Kidney (tissue), 14 donors: ENCODE measurements around the gene CFAP221. TPM values are rescaled to one million over a fixed set of nuclear protein-coding genes. Genes with fewer than 3 reads are reported as not detected.

Experiments used
- DNase-seq, 5 donors: peaks; one replicate each; pipeline ENCODE4 v3.0.0-alpha.2; 2013 to 2020
- FAIRE-seq: peaks from 2 replicates; lab custom pipeline; 2012; peaks lifted over from hg19 to GRCh38; lab: Jason Lieb, UNC
- H3K27ac ChIP-seq, 2 donors: one replicate each; pipeline ENCODE4 v1.7.0; 2013; ENCODE audit warnings: low read depth in 2 of 2, low read length in 2 of 2, inconsistent platforms in 1 of 2
- H3K27me3 ChIP-seq: one replicate; pipeline ENCODE4 v1.7.1; 2013; ENCODE audit warnings: low read length, inconsistent platforms; ENCODE audit not compliant: control insufficient read depth, insufficient read depth
- H3K36me3 ChIP-seq, 3 donors: one replicate each; pipeline versions ENCODE4 v1.7.0 to v1.7.1; 2013; ENCODE audit warnings: low read length in 3 of 3, control low read depth in 1 of 3, inconsistent platforms in 1 of 3; ENCODE audit not compliant: insufficient read depth in 3 of 3, control insufficient read depth in 2 of 3
- H3K4me1 ChIP-seq, 3 donors: one replicate each; pipeline versions ENCODE4 v1.7.0 to v1.7.1; 2013; ENCODE audit warnings: low read length in 3 of 3, inconsistent platforms in 1 of 3, low read depth in 1 of 3; ENCODE audit not compliant: control insufficient read depth in 2 of 3, insufficient read depth in 2 of 3
- H3K4me3 ChIP-seq, 3 donors: one replicate each; pipeline versions ENCODE4 v1.7.0 to v1.8.1; 2013; ENCODE audit warnings: low read length in 3 of 3, control low read depth in 1 of 3, inconsistent platforms in 1 of 3
- H3K9ac ChIP-seq, 3 donors: one replicate each; pipeline versions ENCODE4 v1.7.0 to v1.7.1; 2013; ENCODE audit warnings: low read length in 3 of 3, control low read depth in 1 of 3, inconsistent platforms in 1 of 3
- H3K9me3 ChIP-seq, 3 donors: one replicate each; pipeline versions ENCODE4 v1.7.0 to v1.7.1; 2013; ENCODE audit warnings: low read length in 3 of 3, control low read depth in 1 of 3, inconsistent platforms in 1 of 3; ENCODE audit not compliant: control insufficient read depth in 2 of 3, insufficient read depth in 1 of 3
- intact Hi-C: fragments of 100-400 bp; cut with DNase I; formaldehyde crosslinking; loops from one replicate; pipeline ENCODE4 v1.11.1; 2022
- polyA plus RNA-seq: library from polyadenylated mRNA; stranded (reverse); fragments of 350-450 nt; fragmentation: Illumina TruSeq; extraction: RNeasy Lipid Tissue Mini Kit (QIAGEN cat#74804); gene quantifications from one replicate; pipeline ENCODE4 v1.2.3, GENCODE V29; 2014; ENCODE audit warnings: low read depth, low replicate concordance; ENCODE audit not compliant: insufficient read depth
- total RNA-seq: library from RNA; stranded (reverse); fragmentation: NEBNext Ultra II Directional; extraction: Animal tissue kit (Norgen Biotek cat#: 25700); gene quantifications from one replicate; pipeline ENCODE4 v1.2.1, GENCODE V29; 2021
- TF ChIP-seq, protein P1 (sequence below): IDR thresholded peaks from 3 replicates; pipeline ENCODE4 v1.5.1; 2012; ENCODE audit warnings: mild to moderate bottlenecking, moderate library complexity, borderline replicate concordance; ENCODE audit not compliant: insufficient read depth; ENCODE audit errors: extremely low read depth
- donor health status: control.
- donor health status: control.
- donor health status: control.
- donor health status: control.
- donor health status: control.
- donor health status: DM: yes; HTN: yes; CAD: no.
- donor health status: Normal renal cell carcinoma (clear cell type).

Gene CFAP221
- total and polyA plus RNA-seq, 2 donors from 2014 or later: 15.9 to 58.7 TPM

DNA sequence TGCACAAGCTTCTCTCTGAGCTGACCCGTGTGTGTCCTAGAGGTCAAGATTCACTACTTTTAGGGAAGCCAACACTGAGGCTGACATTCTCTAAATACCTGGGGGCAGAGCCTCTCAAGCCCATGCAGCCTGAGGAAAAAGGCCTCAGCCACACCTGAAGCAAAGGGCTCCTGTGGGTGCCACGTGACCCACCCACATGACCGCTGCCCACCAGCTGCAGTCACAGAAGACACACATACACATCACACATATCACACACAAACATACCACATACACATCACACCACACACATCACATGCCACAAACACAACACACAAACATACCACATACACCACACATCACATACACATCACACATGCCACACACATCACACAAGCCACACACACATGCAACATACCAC lies 149.3 kb downstream of the CFAP221 start:
- DNase-seq (no peak), FAIRE-seq (no peak)
- Histone ChIP-seq H3K36me3 (peaks cover 4 to 7% (median 7%) of the 10 kb centered on the region in 3 donors), H3K4me1 (peaks cover 3 to 11% (median 8%) of the 10 kb centered on the region in 3 donors), H3K9ac (no peak overlapping the region), H3K27me3 (no peaks in the 10 kb centered on the region), H3K9me3 (peaks cover 0 to 3% (median 0%) of the 10 kb centered on the region in 3 donors), H3K4me3 (peak overlapping the region in 1 of 3 donors; percentile 35), H3K27ac (no peak overlapping the region)
- intact Hi-C loops: no loop called here
- TF ChIP-seq, protein P1, sequence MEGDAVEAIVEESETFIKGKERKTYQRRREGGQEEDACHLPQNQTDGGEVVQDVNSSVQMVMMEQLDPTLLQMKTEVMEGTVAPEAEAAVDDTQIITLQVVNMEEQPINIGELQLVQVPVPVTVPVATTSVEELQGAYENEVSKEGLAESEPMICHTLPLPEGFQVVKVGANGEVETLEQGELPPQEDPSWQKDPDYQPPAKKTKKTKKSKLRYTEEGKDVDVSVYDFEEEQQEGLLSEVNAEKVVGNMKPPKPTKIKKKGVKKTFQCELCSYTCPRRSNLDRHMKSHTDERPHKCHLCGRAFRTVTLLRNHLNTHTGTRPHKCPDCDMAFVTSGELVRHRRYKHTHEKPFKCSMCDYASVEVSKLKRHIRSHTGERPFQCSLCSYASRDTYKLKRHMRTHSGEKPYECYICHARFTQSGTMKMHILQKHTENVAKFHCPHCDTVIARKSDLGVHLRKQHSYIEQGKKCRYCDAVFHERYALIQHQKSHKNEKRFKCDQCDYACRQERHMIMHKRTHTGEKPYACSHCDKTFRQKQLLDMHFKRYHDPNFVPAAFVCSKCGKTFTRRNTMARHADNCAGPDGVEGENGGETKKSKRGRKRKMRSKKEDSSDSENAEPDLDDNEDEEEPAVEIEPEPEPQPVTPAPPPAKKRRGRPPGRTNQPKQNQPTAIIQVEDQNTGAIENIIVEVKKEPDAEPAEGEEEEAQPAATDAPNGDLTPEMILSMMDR: no peak

DNA sequence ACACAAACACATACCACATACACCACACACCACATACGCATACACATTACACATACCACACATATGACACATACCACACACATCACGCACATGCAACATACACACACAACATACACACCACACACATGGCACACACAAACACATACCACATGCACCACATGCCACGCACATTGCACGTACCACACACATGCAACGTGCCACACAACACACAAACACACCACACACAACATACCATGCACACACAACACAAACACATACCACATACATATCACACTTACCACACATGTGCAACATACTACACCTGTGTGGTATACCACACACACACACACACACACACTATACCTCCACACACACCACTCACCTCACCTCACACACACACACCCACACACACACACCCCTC lies 149.7 kb downstream of the CFAP221 start:
- no peak overlapping the region for H3K27ac ChIP-seq
- intact Hi-C loops: no loop called here
- H3K4me1 ChIP-seq: peaks cover 3 to 11% (median 8%) of the 10 kb centered on the region in 3 donors
- no peaks in the 10 kb centered on the region for H3K27me3 ChIP-seq
- peaks cover 0 to 3% (median 0%) of the 10 kb centered on the region in 3 donors for H3K9me3 ChIP-seq
- DNase-seq: no peak
- no peak overlapping the region for H3K9ac ChIP-seq
- H3K4me3 ChIP-seq: peak overlapping the region in 1 of 3 donors; percentile 35
- peaks cover 3 to 5% (median 3%) of the 10 kb centered on the region in 3 donors for H3K36me3 ChIP-seq
- TF ChIP-seq, protein P1: no peak
- no peak for FAIRE-seq

DNA sequence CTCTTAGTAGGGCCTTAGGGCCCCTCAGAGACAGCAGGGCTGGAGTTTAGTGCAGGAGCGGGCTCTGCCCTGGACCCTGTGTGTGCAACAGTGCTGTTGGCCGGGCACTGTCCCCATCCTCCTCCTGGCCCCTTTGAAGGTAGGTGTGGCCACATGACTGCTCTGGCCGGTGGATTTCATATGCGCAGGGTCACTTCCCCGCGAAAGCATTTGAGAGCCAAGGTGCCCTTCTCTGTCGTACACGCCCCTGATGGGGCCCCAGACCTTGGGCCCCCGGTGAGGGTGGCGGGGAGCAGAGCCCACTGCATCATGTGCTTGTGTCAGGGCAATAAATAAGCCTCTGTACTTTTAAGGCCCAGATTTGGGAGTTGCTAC lies 150.2 kb downstream of the CFAP221 start:
- DNase-seq (peak; percentile 35 to 67 (median 51)), FAIRE-seq (no peak)
- Histone ChIP-seq H3K36me3 (peaks cover 0 to under 1% (median 0%) of the 10 kb centered on the region in 3 donors), H3K9ac (peak overlapping the region in 1 of 3 donors; percentile 34), H3K27ac (no peak overlapping the region), H3K4me1 (peaks cover 3 to 11% (median 8%) of the 10 kb centered on the region in 3 donors), H3K4me3 (no peak overlapping the region), H3K27me3 (no peaks in the 10 kb centered on the region), H3K9me3 (peaks cover 0 to 3% (median 0%) of the 10 kb centered on the region in 3 donors)
- TF ChIP-seq, protein P1: no peak
- intact Hi-C loops: no loop called here
